Colon (tissue), 2 donors: ENCODE results near the gene KCNK7.

ENCODE experiments used
- FAIRE-seq: peaks from 2 replicates; lab custom pipeline; 2012; peaks lifted over from hg19 to GRCh38; lab: Jason Lieb, UNC
- donor health status: control.
- donor health status: control.

Gene KCNK7

DNA sequence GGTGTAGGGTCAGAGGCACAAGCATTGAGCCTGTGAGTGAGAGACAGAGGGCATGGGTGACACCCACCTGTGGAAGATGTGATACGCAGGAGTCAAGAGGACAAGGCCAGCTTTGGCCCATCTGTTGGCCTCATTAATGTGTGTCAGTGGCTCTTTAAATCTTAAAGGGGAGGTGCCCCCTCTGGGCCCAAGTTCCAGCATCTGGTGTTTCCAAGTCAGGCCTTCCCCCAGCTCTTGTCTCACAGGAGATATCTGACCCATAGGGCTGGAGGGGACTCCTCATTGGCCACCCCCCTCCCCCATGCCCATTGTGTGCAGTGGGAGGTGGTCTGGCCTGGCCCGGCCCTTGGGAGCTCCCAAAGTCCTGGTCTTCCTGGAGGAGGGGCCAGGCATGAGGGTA is 8.9 kb downstream of the KCNK7 start:
- no peak for FAIRE-seq

GRCh38 chr11:65586247-65586630 is 9.4 kb downstream of the KCNK7 start:
- FAIRE-seq, result no peak

- FAIRE-seq, result no peak
These were observed 10.0 kb downstream of the KCNK7 start for GRCh38 chr11:65585396-65586246.

DNA sequence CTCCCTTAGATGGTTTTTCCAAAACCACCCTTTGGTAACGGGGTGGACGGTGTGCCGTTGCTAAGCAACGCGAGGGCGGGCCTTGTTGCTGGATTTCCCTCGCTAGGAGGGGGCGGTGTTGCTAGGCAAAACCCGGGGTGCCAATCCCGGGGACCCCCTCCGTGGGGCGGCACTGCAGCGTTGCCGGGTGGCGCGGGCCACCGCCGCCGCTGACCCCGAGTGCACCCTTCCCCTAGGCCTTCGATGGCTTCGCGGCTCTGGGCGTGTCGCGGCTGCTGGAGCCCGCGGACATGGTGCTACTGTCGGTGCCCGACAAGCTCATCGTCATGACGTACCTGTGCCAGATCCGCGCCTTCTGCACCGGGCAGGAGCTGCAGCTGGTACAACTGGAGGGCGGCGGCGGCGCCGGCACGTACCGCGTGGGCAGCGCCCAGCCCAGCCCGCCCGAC is 10.9 kb downstream of the KCNK7 start:
- FAIRE-seq, result no peak

DNA sequence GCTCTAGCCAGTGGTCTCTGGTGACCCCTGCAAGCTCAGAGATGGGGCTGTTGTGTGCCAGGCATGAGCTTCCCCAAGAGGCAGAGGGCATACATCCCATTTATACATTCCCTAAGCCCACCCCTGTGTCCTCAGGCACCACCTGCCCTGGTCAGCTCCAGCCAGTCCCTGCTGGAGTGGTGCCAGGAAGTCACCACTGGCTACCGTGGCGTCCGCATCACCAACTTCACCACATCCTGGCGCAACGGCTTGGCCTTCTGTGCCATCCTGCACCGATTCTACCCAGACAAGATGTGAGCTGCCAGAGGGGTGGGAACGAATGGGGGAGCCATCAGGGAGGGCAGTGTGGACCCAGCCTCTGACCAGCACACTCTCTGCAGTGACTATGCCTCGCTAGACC is 11.5 kb downstream of the KCNK7 start:
- no peak for FAIRE-seq

GRCh38 chr11:65583589-65583988 is 12.0 kb downstream of the KCNK7 start:
- FAIRE-seq, result no peak

GRCh38 chr11:65581928-65582327 is 13.7 kb downstream of the KCNK7 start:
- no peak for FAIRE-seq

DNA sequence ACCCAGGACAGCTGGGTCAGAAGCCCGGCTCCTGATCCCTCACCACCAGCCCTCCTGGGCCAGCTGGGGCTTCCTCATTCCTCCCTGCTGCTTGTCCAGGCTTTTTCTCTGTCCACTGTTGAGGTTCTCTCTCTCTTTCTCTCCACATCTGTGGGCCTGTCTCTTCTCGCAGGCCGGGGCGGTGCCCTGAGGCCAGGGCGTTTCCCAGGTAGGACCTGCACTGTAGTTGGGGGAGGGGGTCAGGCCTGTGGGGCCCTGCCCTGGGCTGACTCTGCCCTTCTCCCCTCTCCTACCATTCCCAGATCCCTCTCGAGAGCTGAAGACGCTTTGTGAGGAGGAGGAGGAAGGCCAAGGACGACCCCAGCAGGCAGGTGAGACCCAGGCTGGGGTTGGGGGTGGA is 14.8 kb downstream of the KCNK7 start:
- FAIRE-seq, result no peak

DNA sequence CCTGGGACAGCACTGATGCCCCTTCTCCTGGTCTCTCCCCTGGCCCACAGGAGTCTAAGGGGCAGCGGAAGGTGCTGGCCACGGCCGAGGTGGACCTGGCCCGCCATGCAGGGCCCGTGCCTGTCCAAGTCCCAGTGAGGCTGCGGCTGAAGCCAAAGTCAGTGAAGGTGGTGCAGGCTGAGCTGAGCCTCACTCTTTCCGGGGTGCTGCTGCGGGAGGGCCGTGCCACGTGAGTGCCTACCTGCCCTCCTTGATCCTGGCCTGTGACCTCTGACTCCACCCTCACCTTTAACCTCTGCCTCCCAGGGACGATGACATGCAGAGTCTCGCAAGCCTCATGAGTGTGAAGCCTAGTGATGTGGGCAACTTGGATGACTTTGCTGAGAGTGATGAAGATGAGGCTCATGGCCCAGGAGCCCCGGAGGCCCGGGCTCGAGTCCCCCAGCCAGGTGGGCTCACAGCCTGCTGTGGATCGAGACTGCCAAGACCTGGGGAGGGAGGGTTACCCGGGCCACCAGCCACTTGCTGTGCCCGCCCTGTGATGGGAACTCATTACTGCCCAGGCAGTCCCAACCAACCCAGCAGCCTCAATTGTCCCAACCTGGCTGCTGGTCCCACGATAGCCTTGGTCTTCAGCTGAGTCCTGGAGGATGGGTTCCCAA is 15.4 kb downstream of the KCNK7 start:
- no peak for FAIRE-seq

GRCh38 chr11:65579291-65579690 is 16.3 kb downstream of the KCNK7 start:
- FAIRE-seq, result no peak

DNA sequence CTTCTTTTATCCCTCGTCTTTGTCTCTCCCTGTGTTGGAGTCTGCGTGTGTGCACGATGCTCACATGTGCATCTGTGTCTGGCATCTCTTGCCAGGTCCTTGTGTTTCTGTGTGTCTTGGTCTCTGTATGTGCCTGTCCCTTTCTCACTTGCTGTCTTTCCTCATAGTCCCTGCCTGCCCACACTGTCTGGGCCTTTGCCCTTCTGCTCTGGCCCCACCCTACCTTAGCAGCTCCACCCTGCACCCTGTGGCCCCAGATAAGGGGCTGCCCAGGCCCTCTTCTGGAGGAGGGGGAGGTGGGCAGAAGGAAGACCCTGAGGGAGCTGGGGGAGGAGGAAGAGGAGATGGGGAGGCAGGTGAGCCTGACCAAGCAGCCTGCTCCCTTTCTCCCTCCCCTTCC is 16.9 kb downstream of the KCNK7 start:
- no peak for FAIRE-seq

GRCh38 chr11:65578134-65578533 is 17.5 kb downstream of the KCNK7 start:
- FAIRE-seq, result no peak

DNA sequence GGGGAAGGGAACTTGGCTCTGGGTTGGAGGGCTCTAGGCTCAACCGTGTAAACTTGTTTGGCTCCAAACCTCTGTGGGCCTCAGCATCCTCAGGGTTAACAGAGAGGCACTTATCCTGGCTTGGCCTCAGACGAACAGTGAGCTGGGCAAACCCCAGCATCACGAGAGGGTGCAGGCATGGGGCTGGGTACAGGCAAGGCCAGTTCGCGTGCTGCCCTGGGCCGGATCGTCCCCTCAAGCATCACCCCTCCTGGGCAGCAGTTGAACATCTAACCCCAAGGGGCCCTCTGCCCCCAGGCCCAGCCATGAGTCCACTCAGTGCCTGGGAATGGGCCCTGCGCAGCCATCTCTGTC is 17.9 kb downstream of the KCNK7 start:
- no peak for FAIRE-seq

DNA sequence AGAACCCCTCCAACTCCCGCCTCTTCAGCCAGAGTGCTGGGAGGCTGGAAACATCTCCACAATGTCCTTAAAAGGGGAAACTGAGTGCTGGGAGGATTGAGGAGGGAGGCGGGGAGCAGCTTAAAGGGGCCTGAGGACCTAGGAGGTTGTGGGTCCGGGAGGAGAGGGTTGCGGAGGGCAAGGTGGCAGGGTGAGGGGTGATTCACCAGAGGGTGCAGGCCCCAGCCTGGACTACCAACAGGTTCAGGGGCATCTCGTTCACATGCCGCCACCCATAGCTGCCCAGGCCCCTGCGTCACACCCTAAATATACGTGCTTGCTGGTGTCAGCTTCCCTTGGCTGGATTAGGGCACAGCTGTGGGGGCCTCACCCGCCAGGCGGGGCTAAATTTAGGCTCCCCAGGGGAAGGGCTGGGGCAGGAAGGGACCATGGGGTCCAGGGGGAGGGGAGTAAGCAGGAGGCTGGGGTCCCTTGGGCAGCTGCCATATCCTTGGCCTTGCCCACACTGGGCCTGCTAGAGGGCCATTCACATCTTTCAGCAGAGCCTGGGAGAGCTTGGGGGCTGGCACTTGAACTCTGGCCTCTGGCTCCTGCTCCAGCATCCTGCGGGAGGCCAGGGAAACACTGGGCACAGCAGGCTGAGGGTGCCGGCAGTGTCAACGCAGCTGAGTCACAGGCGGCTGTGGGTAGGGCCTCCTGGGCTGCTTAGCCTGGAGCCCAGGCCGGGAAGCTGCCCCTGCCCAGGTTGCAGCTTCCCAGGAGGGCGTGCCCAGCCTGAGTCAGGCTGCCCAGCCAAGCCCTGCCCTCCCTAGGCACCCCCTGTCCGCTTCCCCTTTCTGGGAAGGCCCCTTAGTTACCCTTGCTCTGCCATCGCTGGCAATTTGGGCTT is 18.5 kb downstream of the KCNK7 start:
- FAIRE-seq, result no peak

DNA sequence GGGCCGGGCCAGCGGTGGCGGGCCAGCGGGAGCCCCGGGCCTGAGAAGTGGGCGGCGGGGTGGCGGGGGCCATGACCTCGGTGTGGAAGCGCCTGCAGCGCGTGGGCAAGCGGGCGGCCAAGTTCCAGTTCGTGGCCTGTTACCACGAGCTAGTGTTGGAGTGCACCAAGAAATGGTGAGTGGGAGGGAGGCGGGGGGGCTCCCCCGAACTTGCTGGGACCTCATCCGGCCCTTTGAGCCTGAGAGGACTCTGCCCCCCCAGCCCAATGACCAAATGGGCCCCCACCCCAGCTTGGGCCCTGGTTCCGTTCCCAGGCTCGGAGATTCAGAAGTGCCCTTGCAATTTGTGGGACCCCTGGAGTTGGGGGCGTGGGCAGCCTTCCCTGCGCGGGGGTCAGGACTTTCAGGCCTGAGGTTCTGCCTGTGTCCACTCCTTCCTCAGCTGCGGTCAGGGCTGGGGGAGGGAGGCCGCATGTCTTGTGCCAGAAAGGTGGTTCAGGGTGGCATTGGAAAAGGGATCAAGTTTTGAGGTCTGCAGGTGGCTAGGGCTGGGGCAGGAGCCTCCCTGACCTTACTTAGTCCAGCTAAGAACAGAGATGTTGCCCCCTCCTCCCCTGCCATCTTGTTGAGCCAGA is 19.3 kb downstream of the KCNK7 start:
- no peak for FAIRE-seq

DNA sequence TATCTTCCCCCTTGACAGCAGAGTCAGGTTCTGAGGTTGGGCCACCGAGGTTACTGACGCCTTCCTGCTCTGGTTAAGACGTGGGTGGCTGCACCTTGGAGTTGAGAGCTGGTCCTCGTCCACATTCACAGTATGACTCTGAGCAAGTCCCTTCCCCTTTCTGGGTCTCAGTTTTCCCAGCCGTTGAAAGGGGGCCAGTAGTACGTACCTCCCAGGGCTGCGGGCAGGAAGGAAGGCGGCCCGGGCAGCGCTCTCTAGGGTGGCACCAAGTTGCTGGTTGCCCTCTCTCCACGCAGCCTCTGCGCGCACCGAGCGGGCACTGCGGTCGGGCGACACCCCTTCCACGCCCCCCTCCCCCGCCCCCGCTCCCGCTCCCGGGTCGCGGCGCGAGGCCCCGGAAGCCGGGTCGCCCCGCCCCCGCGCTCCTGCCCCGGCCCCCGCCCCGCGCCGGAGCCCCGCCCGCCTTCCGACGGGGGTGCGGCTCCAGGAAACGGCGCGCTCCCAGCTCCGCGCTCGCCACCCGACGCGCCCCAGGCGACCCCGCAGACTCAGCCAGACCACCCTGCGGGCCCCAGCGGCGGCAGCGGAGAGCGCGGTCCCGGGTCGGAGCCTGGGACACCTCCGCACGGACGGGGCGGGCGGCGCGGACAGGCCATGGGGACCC is 19.9 kb downstream of the KCNK7 start, which contains the start of gene EHBP1L1:
Gene EHBP1L1 (plus strand): TSS at position 486 of the 664 bp plus-strand sequence. CDS start 250 bp downstream, outside the sequence.
- FAIRE-seq, result no peak

- no peak for FAIRE-seq
These were observed 20.6 kb downstream of the KCNK7 start for GRCh38 chr11:65574811-65575567.

DNA sequence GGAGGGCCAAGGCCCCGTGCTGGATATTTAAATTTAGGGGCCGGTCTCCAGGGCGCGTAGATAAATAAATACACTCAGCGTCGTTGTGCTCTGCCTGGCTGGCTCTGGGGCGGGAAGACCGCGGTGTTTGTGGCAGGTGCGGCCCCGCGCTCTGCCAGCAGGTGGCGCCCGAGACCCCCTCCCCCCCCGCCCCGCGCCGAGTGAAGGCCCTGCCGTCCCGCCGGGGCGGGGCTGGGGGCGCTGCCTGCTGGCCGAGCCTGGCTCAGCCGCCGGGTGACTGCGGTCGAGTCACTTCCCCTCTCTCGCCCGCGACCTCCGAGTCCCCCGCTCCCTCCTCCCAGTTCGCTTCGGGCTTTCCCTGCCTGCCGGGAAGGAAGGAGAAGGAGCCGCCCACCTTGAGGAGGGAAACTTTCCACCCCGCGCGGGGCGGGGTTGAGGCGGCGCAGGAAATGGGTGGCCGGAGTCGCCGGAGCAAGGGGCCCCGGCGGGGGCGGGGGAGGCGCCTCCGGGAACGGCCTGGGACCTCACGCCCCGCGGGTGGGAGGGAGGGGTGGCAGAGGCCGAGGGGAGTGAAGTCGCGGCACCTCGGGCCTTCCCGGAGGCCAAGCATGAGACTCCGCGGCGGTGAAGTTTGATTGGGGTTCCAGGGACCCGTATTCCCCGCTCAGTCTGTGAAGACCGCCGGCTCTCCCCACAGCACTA is 21.3 kb downstream of the KCNK7 start:
- no peak for FAIRE-seq

- no peak for FAIRE-seq
These were observed 22.1 kb downstream of the KCNK7 start for GRCh38 chr11:65573391-65574079.
